ENCODE data around the gene PAFAH1B2. TPM values are rescaled to one million over a fixed set of nuclear protein-coding genes. Genes with fewer than 3 reads are reported as not detected.

The PAFAH1B2 gene
- total RNA-seq, 6 donors from 2014 or later: 63.9 to 101 (median 81.3) TPM

DNA sequence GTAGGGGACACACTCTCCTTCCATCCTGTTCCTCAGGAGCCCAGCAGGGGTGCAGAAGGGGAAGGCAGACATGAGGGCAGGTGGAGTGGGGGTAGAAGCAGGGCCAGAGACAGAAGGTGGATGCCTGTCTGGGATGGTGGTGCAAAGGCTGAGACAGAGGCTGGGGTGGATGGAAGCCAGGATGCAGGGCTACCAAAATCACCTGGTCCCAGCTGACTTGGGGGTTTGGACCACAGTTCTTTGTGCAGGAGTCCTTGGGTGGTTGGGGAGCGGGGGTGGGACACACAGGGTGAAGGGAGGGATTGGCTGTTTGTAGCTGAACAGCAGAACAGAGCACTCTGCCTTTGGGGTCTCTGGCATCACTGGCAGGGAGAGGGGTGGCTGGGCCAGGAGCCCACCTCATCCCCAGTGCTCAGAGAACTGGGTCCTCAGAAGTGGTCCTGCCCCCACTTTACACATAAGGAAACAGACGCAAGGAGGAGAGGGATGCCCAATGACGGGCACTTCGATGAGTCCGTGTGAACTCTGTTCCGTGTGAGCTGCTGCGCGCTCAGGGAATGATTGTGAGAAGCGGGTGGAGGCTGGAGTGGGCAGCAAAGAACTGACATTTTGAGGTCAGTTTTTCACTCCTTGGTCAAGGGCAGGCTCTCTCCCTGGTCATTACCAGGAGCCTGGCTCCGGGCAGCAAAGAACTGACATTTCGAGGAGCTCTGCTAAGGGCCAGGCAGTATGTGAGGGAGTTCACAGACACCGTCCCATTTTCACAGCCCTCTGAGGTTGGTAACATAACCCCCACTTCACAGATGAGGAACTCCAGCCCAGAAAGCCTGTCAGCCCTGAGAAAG lies 56.9 kb downstream of the PAFAH1B2 start:
- TF ChIP-seq POLR2A (IDR thresholded peaks at IDR 0.05) (no peak), EP300 (IDR thresholded peaks at IDR 0.05) (no peak), POLR2AphosphoS5 (IDR thresholded peaks at IDR 0.05) (no peak)
- TF ChIP-seq, protein P1, sequence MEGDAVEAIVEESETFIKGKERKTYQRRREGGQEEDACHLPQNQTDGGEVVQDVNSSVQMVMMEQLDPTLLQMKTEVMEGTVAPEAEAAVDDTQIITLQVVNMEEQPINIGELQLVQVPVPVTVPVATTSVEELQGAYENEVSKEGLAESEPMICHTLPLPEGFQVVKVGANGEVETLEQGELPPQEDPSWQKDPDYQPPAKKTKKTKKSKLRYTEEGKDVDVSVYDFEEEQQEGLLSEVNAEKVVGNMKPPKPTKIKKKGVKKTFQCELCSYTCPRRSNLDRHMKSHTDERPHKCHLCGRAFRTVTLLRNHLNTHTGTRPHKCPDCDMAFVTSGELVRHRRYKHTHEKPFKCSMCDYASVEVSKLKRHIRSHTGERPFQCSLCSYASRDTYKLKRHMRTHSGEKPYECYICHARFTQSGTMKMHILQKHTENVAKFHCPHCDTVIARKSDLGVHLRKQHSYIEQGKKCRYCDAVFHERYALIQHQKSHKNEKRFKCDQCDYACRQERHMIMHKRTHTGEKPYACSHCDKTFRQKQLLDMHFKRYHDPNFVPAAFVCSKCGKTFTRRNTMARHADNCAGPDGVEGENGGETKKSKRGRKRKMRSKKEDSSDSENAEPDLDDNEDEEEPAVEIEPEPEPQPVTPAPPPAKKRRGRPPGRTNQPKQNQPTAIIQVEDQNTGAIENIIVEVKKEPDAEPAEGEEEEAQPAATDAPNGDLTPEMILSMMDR (IDR thresholded peaks at IDR 0.05): no peak
- Histone ChIP-seq H3K27ac (peak overlapping the region; percentile 60 to 81 (median 74)), H3K4me1 (peaks cover 7 to 30% (median 19%) of the 10 kb centered on the region in 4 donors), H3K4me3 (peak overlapping the region in 3 of 4 donors; percentile 39 to 44 (median 40)), H3K9me3 (no peaks in the 10 kb centered on the region), H3K36me3 (peaks cover 0 to 42% (median 26%) of the 10 kb centered on the region in 4 donors), H3K27me3 (no peaks in the 10 kb centered on the region)
- 80 to 90% methylated on average over 12 of the region's 12 CpGs for WGBS, 2 donors
- ATAC-seq (ENCODE audit: low FRiP score in 2 of 2) (no peak), DNase-seq (no peak)

DNA sequence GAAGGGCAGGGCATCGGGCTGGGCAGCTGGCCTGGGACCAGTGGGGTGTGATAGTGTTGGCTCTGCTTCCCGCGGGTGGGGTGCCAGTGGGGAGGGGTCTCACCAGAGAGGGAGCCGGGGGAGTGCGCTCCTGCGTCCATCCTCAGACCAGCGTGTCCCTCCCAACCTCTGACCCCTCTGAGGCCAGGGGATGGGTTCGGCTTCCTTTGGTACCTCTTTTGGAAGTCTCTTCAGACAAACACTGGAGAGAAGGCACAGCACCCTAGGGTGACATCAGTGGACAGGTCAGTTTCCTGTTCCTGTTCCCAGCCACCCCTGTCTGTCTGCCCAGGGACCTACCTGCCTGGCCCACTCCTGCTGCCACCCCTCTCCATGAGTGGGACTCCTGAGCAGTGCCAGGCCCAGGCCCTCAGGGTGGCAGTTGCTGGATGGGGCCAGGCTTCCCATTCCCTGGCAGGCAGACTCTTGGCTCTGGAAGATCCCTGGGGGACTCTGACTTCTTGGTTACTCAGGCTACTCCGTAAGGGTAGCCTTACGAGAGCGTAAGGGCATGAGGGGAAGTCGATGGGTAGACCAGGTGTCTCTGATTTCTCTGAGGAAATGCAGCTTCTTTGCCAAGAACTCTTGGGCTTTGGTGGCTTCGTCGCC lies 57.7 kb downstream of the PAFAH1B2 start:
- WGBS, 2 donors: 47 to 81% methylated on average over 14 of the region's 14 CpGs
- TF ChIP-seq EP300 (IDR thresholded peaks at IDR 0.05) (no peak), POLR2AphosphoS5 (IDR thresholded peaks at IDR 0.05) (no peak), POLR2A (IDR thresholded peaks at IDR 0.05) (no peak)
- TF ChIP-seq, protein P1 (IDR thresholded peaks at IDR 0.05): no peak
- Histone ChIP-seq H3K27me3 (no peaks in the 10 kb centered on the region), H3K4me1 (peaks cover 7 to 30% (median 19%) of the 10 kb centered on the region in 4 donors), H3K27ac (peak overlapping the region; percentile 45 to 81 (median 69)), H3K36me3 (peaks cover 0 to 37% (median 21%) of the 10 kb centered on the region in 4 donors), H3K4me3 (peak overlapping the region; percentile 7 to 44 (median 40)), H3K9me3 (no peaks in the 10 kb centered on the region)
- ATAC-seq (ENCODE audit: low FRiP score in 2 of 2) (no peak), DNase-seq (peak in 1 of 2 donors; percentile 58)

DNA sequence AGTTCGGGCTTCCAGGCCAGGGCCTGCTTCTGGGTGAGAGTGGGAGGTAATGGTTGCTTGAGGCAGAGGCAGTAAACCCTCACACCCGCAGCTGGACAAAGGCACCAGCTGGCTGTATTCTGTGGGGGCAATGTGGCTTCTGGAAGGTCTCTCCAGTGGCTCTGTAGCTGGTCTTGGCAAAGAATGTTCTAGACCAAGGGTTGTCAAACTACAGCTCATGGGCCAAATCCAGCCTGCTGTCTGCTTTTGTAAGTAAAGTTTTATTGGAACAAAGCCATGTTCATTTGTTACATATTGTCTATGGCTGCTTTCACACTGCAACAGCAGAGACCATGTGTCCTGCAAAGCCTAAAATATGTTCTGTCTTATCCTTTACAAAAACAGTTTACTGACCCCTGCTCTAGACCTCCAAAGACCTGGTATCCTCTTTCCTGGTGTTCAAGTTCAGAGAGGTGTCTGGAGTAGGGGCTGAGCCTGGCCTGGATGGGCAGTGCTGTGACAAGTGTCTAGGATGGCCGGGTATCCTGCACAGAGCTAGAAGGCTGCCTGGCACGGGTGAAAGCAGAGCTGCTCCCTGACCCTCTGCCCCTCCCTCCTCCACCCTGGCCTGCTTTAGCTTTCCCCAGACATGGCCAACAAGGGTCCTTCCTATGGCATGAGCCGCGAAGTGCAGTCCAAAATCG lies 58.4 kb downstream of the PAFAH1B2 start:
- peaks cover 7 to 30% (median 19%) of the 10 kb centered on the region in 4 donors for H3K4me1 ChIP-seq
- peaks cover 0 to 36% (median 21%) of the 10 kb centered on the region in 4 donors for H3K36me3 ChIP-seq
- DNase-seq (no peak), ATAC-seq (ENCODE audit: low FRiP score in 2 of 2) (no peak)
- H3K27ac ChIP-seq: peak overlapping the region in 3 of 4 donors; percentile 68 to 81 (median 70)
- H3K9me3 ChIP-seq: no peaks in the 10 kb centered on the region
- 85 to 91% methylated on average over 5 to 6 of the region's 7 CpGs for WGBS, 2 donors
- TF ChIP-seq POLR2AphosphoS5 (IDR thresholded peaks at IDR 0.05) (no peak), POLR2A (IDR thresholded peaks at IDR 0.05) (no peak), EP300 (IDR thresholded peaks at IDR 0.05) (no peak)
- TF ChIP-seq, protein P1 (IDR thresholded peaks at IDR 0.05): no peak
- peak overlapping the region in 3 of 4 donors; percentile 14 to 44 (median 40) for H3K4me3 ChIP-seq
- H3K27me3 ChIP-seq: no peaks in the 10 kb centered on the region

DNA sequence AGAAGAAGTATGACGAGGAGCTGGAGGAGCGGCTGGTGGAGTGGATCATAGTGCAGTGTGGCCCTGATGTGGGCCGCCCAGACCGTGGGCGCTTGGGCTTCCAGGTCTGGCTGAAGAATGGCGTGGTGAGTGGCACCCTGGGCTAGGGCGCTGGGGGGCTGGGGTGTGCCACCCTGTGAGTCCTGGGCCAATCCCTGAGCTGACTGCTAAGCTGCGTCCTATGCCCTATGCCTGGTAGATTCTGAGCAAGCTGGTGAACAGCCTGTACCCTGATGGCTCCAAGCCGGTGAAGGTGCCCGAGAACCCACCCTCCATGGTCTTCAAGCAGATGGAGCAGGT lies 59.0 kb downstream of the PAFAH1B2 start:
- H3K4me1 ChIP-seq: peaks cover 6 to 26% (median 17%) of the 10 kb centered on the region in 4 donors
- peak in 1 of 2 donors; percentile 50 for DNase-seq
- H3K9me3 ChIP-seq: no peaks in the 10 kb centered on the region
- ATAC-seq (ENCODE audit: low FRiP score in 2 of 2): no peak
- peak overlapping the region in 3 of 4 donors; percentile 34 to 81 (median 70) for H3K27ac ChIP-seq
- no peaks in the 10 kb centered on the region for H3K27me3 ChIP-seq
- peak overlapping the region in 2 of 4 donors; percentile 2 to 44 for H3K4me3 ChIP-seq
- WGBS, 2 donors: 95 to 100% methylated on average over 6 to 8 of the region's 10 CpGs
- peaks cover 0 to 36% (median 21%) of the 10 kb centered on the region in 4 donors for H3K36me3 ChIP-seq
- TF ChIP-seq POLR2A (IDR thresholded peaks at IDR 0.05): no peak
- TF ChIP-seq POLR2AphosphoS5 (IDR thresholded peaks at IDR 0.05): no peak
- no peak for TF ChIP-seq EP300 (IDR thresholded peaks at IDR 0.05)
- TF ChIP-seq, protein P1 (IDR thresholded peaks at IDR 0.05): no peak
